ENCODE results near the gene ZNF239.
"Not testable (repeated sequence)": the region's sequence is repeated elsewhere in the genome, so short reads cannot be mapped to it uniquely, and the experiment has no call there.

The ZNF239 gene

DNA sequence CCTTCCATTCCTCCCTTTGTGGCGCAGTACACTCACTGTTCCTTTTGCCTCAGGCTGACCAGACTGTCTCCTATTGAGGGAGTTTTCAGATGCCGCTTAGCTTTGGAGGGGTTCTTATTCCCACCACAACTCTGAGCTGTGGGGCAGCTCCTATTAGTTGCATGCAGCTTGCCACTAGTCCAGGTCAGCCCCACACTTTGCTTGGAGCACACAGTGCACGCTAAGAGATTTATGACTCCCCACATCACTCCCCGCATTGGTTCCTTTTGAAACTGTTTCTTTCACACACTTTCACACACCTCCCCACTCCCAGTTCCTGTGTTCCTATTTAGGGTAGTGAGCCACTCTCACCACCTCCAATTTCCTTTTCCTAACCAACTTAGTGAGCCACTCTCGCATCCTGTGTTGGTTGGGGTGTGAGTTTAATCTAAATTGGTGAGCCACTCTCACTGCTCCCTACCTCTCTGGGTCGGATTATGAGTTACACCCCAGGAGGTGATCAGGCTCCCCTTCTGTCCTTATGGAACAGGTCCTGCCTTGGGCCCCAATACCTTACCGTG is 21.4 kb upstream of the ZNF239 start:
- DNase-seq = no peak
- no peak for TF ChIP-seq GATA1 (IDR thresholded peaks at IDR 0.05; ENCODE audit: low read depth, low read length)
- TF ChIP-seq POLR2A (IDR thresholded peaks at IDR 0.05; ENCODE audit: low read length) = no peak

DNA sequence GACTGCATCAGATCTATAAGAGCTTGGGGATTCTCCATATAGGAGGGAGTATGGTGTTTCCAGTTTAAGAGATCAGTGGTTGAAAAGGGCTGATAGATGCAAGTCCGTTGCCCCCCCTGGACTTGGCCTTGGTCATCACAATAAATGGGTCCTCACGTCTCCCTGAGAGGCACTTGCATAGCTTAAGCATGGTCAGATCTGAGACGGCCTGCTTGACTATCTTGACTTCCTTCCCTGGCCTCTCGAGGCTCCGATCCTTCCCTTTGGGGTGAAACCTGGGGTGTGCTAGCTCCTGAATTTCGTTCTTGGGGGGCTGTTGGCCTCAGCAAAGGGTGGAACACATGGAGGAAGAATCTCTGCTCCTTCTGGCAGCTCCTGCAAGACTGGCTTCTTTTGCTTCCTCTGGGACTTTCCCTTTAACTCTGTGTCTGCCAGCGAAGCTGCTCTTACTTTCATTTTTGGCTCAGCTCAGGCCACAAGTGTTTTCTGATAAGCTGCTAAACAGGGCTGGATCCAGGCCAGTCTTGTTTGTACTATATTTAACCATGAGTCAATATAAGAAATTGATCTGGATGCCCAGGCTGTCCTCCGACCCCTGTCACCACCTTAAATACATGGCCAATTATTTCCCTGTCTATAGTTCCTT is 20.7 kb upstream of the ZNF239 start:
- peak; percentile 57 to 66 for DNase-seq
- no peak for TF ChIP-seq POLR2A (IDR thresholded peaks at IDR 0.05; ENCODE audit: low read length)
- TF ChIP-seq GATA1 (IDR thresholded peaks at IDR 0.05; ENCODE audit: low read depth, low read length) = no peak

DNA sequence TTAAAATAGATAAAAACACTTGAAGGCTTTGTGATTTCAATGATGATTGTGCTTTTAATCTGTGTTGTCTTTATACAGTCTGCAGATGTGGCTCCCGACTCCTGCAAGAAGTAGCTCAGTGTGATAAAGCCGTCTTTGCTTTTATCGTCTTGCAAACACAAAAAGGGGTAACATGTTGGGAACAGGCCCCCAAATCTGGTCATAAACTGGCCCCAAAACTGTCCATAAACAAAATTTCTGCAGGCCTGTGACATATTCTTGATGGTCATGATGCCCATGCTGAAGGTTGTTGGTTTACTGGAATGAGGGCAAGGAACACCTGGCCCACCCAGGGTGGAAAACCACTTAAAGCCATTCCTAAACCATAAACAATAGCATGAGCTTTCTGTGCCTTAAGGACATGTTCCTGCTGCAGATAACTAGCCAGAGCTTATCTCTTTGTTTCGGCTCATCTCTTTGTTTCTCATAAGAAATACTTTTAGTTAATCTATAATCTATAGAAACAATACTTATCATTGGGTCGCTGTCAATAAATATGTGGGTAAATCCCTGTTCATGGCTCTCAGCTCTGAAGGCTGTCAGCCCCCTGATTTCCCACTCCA is 17.0 kb upstream of the ZNF239 start:
- no peak for TF ChIP-seq GATA1 (IDR thresholded peaks at IDR 0.05; ENCODE audit: low read depth, low read length)
- TF ChIP-seq POLR2A (IDR thresholded peaks at IDR 0.05; ENCODE audit: low read length) = no peak
- no peak for DNase-seq

DNA sequence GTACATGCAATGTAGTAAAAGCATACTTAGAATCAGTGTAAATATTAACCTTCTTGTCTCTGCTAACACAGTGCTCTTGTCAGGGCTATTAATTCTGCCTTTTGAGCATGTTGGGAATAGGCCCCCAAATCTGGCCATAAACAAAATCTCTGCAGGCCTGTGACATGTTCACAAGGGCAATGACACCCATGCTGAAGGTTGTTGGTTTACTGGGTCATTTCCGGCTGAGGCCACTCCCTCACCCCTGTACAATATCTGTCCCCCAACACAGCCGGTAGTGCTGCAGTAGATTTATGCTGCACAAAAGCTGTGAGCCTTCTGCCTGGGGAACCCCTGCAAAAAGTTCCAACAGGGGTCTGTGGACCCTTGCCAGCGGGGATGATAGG is 12.3 kb upstream of the ZNF239 start:
- DNase-seq = not testable (repeated sequence)

DNA sequence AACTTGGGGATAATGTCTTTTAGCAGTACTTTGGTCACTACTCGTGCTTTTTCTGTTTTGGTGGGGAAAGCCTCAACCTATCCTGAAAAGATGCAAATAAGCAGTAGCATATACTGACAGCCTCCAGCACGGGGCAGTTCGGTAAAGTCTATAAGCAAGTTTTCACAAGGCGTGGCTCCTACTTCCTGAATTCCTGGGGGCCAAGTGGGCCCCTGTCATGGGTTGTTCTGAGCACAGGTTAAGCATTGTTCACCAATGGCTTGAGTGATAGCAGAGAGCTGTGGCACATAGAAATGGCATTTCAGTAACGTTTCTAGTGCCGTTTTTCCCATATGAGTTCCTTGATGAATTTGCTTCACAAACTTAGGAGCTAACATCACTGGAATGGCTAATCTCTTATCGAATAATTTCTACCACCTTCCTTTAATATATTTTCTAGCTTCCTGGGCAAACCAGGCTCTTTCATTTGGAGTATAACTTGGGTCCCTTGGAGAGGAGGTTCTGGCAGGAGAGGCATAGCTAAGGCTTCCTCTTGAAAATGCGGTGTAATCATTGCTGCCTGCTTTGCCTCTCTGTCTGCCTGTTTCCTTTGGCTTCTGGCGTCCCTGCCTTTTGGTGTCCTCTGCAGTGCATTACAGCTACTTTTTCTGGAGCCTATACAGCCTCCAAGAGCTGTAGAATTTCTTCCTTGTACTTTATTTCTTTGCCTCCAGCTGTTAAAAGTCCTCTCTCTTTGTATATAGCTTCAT is 11.7 kb upstream of the ZNF239 start:
- no peak for TF ChIP-seq GATA1 (IDR thresholded peaks at IDR 0.05; ENCODE audit: low read depth, low read length)
- no peak for TF ChIP-seq POLR2A (IDR thresholded peaks at IDR 0.05; ENCODE audit: low read length)
- no peak for DNase-seq

DNA sequence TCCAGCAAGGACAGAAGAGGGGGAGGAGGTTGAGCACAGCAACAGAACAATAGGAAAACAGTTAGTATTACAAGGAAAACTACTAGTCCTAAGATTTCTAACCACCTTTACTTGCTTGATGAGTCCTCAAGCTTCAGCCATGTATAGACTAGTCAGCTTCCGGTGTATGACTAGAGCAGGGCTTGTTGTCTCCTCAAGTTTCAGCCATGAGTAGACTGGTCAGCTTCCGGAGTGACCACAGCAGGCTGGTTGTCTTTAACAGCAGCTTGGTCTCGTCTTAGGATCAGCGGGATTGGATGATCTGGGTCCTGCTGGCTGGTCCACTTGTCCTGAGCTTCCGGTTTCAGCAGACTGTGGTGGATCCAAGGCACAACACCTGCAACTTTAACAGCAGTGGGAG is 10.6 kb upstream of the ZNF239 start:
- no peak for DNase-seq
- TF ChIP-seq GATA1 (IDR thresholded peaks at IDR 0.05; ENCODE audit: low read depth, low read length) = no peak

DNA sequence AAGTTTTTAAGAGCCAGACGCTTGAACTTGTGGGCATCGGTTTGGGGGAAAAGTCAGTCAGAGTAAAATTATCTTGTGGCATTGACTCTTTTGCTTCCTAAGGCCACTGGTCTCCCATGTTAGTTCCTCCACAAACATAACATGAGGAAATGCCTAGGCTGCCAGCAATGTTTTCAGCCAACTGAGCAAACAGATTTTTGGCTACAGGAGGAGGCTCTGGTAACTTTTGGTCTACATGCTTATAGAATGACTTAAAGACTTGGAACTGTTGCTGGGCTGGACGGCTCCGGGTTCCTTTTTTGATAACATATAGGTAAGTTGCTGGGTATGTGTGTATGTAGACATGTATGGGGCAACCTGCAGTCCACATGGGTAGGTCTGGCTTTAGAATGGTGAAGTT is 9.6 kb upstream of the ZNF239 start:
- no peak for DNase-seq
- TF ChIP-seq POLR2A (IDR thresholded peaks at IDR 0.05; ENCODE audit: low read length) (no peak), GATA1 (IDR thresholded peaks at IDR 0.05; ENCODE audit: low read depth, low read length) (no peak)

DNA sequence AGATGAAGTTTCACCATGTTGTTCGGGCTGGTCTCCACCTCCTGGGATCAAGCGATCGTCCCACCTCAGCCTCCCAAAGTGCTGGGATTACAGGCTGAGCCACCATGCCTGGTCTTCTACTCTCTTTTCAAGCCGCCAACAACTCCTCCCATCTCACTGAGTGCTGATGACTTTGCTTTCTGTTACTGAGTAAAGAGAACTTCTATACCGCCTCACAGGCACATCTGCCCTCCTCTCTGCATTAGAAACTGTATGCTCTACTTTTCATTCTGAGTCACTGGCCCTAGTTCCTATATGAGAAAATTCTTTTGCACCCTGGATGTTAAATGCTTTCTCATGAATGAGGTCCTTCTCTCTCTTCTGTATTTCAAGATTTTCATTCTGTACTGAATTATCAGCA is 2.2 kb upstream of the ZNF239 start:
- DNase-seq = no peak
- no peak for TF ChIP-seq GATA1 (IDR thresholded peaks at IDR 0.05; ENCODE audit: low read depth, low read length)

DNA sequence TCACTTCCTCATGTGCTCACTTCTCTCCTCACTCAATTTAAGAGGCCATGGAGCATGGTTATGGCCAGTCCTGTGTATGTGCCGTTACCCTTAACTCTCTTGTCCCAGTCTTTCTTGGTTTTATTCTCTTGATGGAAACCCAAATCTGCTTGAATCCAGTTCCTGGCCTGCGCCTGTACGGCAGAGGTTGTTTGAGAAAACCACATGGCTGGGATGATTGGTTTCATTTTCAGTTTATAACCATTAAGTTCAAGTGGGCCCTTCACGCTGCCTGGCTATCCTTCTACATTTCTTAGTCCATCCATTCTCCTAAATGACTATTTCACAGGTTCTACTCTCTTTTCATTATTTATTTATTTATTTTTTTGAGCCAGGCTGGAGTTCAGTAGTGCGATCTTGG is 1.6 kb upstream of the ZNF239 start:
- no peak for TF ChIP-seq GATA1 (IDR thresholded peaks at IDR 0.05; ENCODE audit: low read depth, low read length)
- TF ChIP-seq POLR2A (IDR thresholded peaks at IDR 0.05; ENCODE audit: low read length) = no peak
- DNase-seq = no peak

DNA sequence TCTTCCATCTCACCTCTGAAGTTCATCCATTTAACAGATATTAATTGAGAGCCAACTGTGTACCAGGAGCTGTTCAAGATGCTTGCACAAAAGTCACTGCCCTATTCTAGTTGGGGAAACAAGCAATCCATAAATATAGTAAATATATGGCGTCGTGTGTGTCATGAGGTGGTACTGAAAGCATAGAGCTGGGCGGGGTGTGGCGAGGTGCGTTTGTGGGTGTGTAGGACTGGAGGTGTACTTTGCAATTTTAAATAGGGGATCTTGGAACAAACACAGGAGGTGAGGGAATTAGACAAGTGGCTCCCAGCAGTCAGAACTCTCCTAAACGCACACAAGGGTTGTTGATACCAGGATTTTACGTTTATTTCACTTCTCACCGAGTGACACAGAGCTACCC is 490 bp upstream of the ZNF239 start:
- no peak for DNase-seq
- TF ChIP-seq POLR2A (IDR thresholded peaks at IDR 0.05; ENCODE audit: low read length) = no peak
- no peak for TF ChIP-seq GATA1 (IDR thresholded peaks at IDR 0.05; ENCODE audit: low read depth, low read length)

DNA sequence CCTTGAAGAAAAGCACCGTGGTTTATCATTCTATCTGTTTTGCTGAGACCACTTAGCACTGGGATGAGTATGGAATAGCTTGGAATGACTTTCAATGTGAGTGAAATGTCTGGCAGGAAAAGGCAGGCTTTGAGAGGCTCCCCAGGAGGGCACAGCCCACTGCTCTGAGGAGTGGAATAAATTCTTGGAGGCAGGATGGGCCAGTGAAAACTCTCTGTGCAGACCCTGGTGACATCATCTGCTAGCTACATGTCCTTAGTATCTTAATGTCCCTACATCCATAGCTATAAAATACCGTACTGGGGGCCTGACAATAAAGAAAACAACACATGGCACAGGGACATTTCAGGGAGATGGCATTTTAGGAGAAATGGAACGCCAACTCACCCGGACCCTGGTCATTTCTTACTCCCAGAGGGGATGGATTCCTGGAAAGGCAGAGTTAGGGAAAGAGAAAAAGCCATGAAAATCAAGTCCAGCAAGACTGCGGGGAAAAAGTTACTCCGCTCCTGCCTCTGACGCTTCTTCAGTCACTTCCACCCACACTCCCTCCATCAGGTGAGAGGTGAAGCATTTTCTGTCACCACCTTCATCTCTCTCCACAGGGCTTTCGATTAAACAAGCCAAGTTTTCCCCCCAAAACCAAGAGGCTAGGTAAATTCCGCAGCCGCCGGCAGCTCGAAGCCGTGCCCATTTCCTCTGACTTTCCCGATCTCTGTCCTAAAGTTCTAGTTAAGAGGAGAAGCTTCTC is 991 bp downstream of the ZNF239 start:
- DNase-seq = no peak
- TF ChIP-seq POLR2A (IDR thresholded peaks at IDR 0.05; ENCODE audit: low read length) (no peak), GATA1 (IDR thresholded peaks at IDR 0.05; ENCODE audit: low read depth, low read length) (no peak)

DNA sequence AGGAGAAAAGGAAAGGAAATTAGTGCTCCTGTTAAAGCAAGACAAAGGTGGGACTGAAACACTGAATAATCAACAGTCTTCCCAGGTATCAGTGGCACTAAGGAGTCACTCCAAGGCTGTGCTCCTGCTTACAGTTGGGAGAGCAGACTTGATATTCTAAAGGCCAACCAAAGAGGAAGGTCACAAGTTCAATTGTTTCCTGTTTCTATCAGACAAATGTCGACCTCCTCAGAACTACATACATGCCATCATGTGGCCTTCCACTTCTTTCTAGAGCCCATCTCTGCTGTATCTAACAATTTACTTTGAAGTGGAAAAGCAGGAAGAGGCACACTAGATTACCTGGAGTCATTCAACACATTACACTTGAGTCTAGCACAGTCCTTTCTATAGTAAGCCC is 3.4 kb downstream of the ZNF239 start:
- DNase-seq = no peak
- TF ChIP-seq POLR2A (IDR thresholded peaks at IDR 0.05; ENCODE audit: low read length) = no peak
- TF ChIP-seq GATA1 (IDR thresholded peaks at IDR 0.05; ENCODE audit: low read depth, low read length) = no peak

DNA sequence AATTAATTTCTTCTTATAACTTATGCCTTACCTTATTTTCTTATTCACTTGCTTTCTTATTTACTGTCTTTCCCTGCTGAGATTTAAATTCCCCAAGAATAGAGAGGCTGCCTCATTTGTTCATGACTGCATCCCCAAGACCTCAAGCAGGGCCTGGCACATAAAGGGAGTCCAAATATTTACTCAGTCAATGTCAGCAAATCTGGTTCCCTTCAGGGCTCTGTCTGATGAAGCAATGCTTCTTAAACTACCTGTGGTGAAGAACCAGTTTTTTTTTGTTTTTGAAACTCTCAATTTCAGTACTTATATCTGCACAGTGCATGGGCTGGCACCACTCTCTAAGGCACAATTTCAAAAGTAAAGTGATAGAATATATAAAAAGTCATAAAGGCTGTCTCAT is 4.7 kb downstream of the ZNF239 start:
- TF ChIP-seq GATA1 (IDR thresholded peaks at IDR 0.05; ENCODE audit: low read depth, low read length) = no peak
- no peak for TF ChIP-seq POLR2A (IDR thresholded peaks at IDR 0.05; ENCODE audit: low read length)
- DNase-seq = no peak

DNA sequence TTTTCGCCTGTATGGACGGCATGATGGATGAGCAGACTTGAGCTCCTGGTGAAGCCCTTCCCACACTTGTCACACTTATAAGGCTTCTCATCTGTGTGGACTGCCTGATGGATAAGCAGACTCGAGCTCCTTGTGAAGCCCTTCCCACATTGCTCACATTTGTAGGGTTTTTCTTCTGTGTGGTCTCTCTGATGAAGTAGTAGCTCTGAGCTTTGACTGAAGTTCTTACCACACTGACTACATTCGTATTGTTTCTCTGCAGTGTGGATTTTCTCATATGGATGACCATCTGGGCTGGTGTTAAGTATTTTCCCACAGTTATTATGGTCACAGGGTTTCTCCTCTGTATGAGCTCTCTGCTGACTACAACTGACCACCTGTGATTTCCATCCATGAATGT is 17.2 kb downstream of the ZNF239 start:
- TF ChIP-seq GATA1 (IDR thresholded peaks at IDR 0.05; ENCODE audit: low read depth, low read length) (no peak), POLR2A (IDR thresholded peaks at IDR 0.05; ENCODE audit: low read length) (no peak)
- no peak for DNase-seq

DNA sequence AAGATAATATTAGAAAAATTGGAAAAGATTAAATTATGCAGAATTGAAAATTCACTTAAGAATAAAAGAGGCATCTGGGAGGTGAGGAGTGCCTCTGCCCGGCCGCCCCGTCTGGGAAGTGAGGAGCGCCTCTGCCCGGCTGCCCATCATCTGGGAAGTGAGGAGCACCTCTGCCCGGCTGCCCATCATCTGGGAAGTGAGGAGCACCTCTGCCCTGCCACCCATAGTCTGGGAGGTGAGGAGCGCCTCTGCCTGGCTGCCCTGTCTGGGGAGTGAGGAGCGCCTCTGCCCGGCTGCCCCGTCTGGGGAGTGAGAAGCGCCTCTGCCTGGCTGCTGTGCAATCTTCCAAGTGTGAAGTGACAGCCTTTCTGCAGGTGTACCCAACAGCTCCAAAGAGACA is 30.7 kb downstream of the ZNF239 start:
- DNase-seq = not testable (repeated sequence)
